SK-N-SH treated with all-trans-retinoic acid at 6 μM for 48 hours (cell line): ENCODE data around the gene MET.

Experiments
- CSDC2 ChIP-seq: fragments of 250-450 bp; sonication (Bioruptor Pico); IDR thresholded peaks from 2 replicates; pipeline ENCODE4 v1.5.0; 2020; ENCODE audit warnings: mild to moderate bottlenecking, moderate library complexity
- GLIS3 ChIP-seq: fragments of 250-450 bp; sonication (Bioruptor Pico); IDR thresholded peaks from 2 replicates; pipeline ENCODE4 v1.5.0; 2020; ENCODE audit warnings: mild to moderate bottlenecking, moderate library complexity
- RARB ChIP-seq: fragments of 250-450 bp; sonication (Bioruptor Pico); IDR thresholded peaks from 2 replicates; pipeline ENCODE4 v1.8.0; 2021; ENCODE audit warnings: mild to moderate bottlenecking, moderate library complexity
- ZFP30 ChIP-seq: fragments of 450-650 bp; formaldehyde crosslinking; IDR thresholded peaks from 2 replicates; pipeline ENCODE4 v1.5.0; 2022; ENCODE audit warnings: mild to moderate bottlenecking, moderate library complexity

GRCh38 chr7:116711790-116712189 lies 39.8 kb downstream of the MET start:
- TF ChIP-seq CSDC2 (CRISPR knock-in tag) (no peak), RARB (CRISPR knock-in tag) (no peak), GLIS3 (no peak), ZFP30 (CRISPR knock-in tag) (no peak)
